ENCODE results near the gene APOB.

APOB gene

DNA sequence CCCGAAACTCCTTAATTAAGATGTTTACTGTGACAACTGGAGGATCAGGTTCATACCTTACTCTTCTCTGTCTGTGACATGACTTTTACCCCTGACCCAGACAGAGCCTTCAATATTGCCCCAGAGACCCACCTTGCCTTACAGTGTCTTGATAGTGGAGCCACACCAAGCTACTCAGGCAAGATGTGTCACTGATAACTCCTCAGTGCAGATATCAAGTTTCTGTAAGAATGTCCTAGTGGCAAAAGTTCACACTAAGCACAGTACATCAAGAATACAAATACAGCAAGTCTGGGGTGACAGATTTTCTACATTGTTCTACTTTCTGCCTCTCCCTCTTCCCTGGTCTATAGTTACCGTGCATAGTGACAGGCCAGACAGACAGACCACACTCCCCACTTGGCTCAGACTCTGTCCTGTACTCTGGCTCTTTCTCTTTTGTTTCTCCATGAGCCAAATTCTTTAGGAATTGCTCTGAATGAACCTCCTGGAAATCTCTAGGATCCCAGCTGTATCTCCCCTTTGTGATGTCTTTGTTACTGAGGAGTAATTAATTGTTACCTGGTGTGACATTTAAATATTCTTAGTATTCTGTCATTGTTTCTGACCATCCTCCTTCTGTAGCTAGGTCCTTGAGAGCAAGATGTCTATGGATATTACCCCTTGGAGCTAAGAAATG lies 24.1 kb upstream of the APOB start:
- no peak overlapping the region for H3K4me3 ChIP-seq

DNA sequence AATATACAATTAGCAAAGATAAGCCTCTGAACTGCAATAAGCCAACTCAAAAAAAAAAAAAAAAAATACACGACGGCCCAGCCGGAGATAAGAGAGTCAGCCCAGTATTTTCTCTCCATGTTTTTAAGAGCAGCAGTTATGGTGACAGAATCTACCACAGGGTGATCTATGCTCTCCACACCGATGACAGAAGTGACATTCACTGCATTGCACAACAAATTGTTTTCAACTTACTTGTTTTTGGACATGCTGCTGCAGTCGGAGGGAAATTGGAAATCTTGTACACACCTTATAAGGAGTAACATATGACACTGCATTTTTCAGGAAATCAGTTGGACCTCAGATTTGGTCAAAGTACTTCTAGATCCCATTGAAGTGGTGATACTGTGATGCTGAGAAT lies 23.3 kb upstream of the APOB start:
- H3K27me3 ChIP-seq, result no peaks in the 10 kb centered on the region
- no peak overlapping the region for H3K4me3 ChIP-seq
- no peak overlapping the region for H3K4me2 ChIP-seq
- TF ChIP-seq Cebpa-rat (IDR thresholded peaks at IDR 0.05), result no peak
- H3K4me1 ChIP-seq, result no peaks in the 10 kb centered on the region
- no peak overlapping the region for H3K27ac ChIP-seq
- no peaks in the 10 kb centered on the region for H3K9me3 ChIP-seq (replicated peaks in 1 of 11)
- H4K20me1 ChIP-seq, result no peaks in the 10 kb centered on the region
- H3K9ac ChIP-seq, result no peak overlapping the region
- no peaks in the 10 kb centered on the region for H3K36me3 ChIP-seq

More for the DNA sequence above, 24.1 kb upstream of the APOB start:
- H3K36me3 ChIP-seq, result no peaks in the 10 kb centered on the region
- no peaks in the 10 kb centered on the region for H4K20me1 ChIP-seq
- no peaks in the 10 kb centered on the region for H3K9me3 ChIP-seq (replicated peaks in 1 of 11)
- H3K9ac ChIP-seq, result no peak overlapping the region
- H3K4me1 ChIP-seq, result no peaks in the 10 kb centered on the region
- H3K4me2 ChIP-seq, result no peak overlapping the region
- TF ChIP-seq Cebpa-rat (IDR thresholded peaks at IDR 0.05), result no peak
- H3K27me3 ChIP-seq, result no peaks in the 10 kb centered on the region
- H3K27ac ChIP-seq, result no peak overlapping the region

DNA sequence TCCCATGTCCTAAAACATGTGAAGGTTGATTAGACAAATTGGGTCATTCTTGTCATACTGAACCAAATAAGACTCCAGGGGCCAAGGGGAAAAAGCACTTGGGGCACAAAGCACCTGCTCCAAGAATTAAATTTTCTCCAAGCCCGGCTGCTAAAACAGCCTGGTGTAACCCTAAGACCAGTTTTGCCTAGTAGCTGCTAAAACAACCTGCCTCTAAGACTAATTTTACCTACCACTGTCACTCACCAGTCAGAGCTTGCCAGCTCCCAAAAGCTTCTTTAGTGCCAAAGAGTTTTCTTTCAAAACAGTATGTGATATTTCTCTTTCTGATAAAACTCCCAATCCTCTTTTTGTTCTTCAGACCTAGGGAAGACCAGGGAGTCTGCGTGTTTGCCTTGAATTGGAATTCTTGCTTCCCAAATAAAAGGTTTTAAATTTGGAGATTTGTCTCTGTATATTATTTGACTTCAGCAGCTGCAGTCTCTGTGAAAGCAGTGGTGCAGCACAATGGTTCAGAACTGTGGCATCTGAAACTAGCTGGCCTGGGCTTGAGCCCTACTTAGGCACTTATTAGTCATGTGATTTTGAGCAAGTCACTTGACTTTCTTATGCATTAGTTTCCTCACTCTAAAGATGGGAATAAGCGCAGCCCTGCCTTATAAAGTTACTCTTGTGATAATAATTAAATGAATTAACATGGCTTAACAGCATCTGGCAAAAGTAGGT lies 16.2 kb upstream of the APOB start:
- H3K4me1 ChIP-seq, result no peaks in the 10 kb centered on the region
- no peak overlapping the region for H3K4me3 ChIP-seq
- TF ChIP-seq Cebpa-rat (IDR thresholded peaks at IDR 0.05), result no peak
- no peak overlapping the region for H3K4me2 ChIP-seq
- H3K27ac ChIP-seq, result no peak overlapping the region
- H3K27me3 ChIP-seq, result no peaks in the 10 kb centered on the region
- no peaks in the 10 kb centered on the region for H4K20me1 ChIP-seq
- no peaks in the 10 kb centered on the region for H3K36me3 ChIP-seq
- no peak overlapping the region for H3K9ac ChIP-seq
- H3K9me3 ChIP-seq (replicated peaks in 1 of 11), result no peaks in the 10 kb centered on the region

DNA sequence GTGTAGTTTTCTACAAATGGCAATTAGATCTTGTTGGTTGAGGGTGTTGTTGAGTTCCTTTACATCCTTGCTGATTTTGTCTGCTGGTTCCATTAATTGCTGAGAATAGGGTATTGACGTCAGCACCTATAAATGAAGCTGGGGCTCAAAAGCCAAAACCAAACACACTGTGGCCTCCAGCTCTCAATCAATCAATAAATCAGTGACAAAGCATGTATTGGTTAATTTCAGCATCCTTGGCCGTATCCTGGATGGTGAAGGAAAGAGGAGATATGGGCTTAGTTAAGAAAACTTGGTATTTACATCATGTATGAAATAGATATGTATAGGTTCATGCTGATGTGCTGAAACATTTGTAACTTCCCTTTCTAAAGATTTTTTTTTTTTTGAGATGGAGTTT lies 13.2 kb upstream of the APOB start:
- TF ChIP-seq Cebpa-rat (IDR thresholded peaks at IDR 0.05), result no peak
- no peak overlapping the region for H3K4me3 ChIP-seq
- H3K27ac ChIP-seq, result no peak overlapping the region
- no peak overlapping the region for H3K4me2 ChIP-seq
- H3K27me3 ChIP-seq, result no peaks in the 10 kb centered on the region
- no peaks in the 10 kb centered on the region for H4K20me1 ChIP-seq
- H3K9ac ChIP-seq, result no peak overlapping the region
- H3K4me1 ChIP-seq, result no peaks in the 10 kb centered on the region
- no peaks in the 10 kb centered on the region for H3K9me3 ChIP-seq (replicated peaks in 1 of 11)
- no peaks in the 10 kb centered on the region for H3K36me3 ChIP-seq

DNA sequence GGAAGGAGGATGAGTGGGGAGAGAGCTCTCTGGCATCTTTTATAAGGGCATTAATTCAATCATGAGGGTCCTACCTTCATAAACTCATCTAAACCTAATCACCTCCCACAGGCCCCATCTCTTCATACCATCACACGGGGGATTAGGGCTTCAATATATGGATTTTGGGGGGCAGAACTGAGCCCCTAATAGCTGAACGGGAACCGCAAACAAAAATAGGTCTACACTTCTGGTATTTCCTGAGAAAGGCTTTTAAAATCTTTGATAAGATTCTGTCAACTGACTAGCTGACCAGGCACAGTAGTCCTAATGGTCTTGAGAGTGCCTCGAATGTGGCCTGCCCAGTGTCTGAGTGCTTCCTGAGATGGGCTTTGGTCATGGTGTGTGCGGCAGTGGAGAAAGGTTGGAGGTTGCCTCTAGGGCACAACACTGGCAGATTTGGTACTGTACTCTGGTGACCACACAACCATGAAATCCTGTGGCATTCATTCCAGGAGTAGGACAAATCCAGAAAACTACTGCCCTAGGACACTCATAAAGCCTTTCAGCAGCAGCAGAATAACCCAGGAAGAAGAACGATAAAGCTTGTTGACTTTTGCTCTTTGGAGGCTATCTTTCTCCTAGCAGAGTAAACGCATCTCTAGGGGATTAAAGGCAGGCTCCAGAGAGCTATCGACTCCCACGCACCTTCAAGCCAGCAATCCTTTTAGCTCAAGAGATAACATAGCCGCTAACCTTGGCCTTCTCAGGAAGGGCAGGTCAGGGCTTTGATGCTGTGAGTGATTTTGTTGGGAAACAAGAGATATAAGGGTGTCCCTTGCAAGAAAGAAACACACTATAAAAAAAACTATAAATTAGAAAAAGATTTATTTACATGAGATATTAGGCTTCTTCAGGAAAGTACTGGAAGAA lies 12.3 kb upstream of the APOB start:
- H4K20me1 ChIP-seq, result no peaks in the 10 kb centered on the region
- no peak overlapping the region for H3K4me2 ChIP-seq
- TF ChIP-seq Cebpa-rat (IDR thresholded peaks at IDR 0.05), result no peak
- H3K4me3 ChIP-seq, result no peak overlapping the region
- H3K9me3 ChIP-seq (replicated peaks in 1 of 11), result no peaks in the 10 kb centered on the region
- no peak overlapping the region for H3K27ac ChIP-seq
- no peaks in the 10 kb centered on the region for H3K36me3 ChIP-seq
- H3K4me1 ChIP-seq, result no peaks in the 10 kb centered on the region
- H3K9ac ChIP-seq, result no peak overlapping the region
- H3K27me3 ChIP-seq, result no peaks in the 10 kb centered on the region

DNA sequence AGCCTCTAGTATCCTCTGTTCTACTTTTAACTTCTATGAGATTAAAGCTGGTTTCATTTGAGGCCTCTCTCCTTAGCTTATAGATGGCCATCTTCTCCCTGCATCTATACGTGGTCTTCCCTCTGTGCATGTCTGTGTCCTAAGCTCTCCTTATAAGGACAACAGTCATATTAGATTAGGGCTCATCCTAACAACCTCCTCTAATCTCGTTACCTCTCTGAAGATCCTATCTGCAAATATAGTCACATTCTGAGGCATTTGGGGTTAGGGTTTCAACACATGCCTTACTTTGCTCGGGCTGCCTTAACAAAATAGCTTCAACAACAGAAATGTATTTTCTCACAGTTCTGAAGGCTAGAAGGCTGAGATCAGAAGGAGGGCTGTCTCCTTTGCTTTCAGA lies 11.6 kb upstream of the APOB start:
- Histone ChIP-seq H3K4me2 (no peak overlapping the region), H3K9me3 (replicated peaks in 1 of 11) (no peaks in the 10 kb centered on the region), H3K36me3 (no peaks in the 10 kb centered on the region), H3K4me1 (no peaks in the 10 kb centered on the region), H3K9ac (no peak overlapping the region), H3K27me3 (no peaks in the 10 kb centered on the region), H3K4me3 (no peak overlapping the region), H3K27ac (no peak overlapping the region), H4K20me1 (no peaks in the 10 kb centered on the region)
- no peak for TF ChIP-seq Cebpa-rat (IDR thresholded peaks at IDR 0.05)

DNA sequence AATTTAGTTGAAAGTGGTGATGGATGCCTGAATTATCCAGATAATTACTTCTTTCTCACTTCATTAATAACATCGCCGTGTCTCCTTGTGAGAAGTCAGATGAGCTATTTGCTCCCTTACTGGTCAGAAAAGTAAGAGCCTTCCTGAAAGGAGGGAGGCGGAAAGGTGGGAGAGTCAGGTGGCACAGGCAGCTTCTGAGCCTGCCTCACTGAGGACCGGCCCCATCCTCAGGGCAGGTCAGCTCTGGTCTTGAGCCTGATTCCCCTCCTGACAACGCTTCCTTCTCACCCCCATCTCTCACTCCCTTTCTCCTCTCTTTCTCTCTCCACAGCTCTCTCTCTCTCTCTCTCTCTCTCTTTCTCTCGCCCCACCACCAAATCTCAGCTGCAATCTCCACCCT lies 10.1 kb upstream of the APOB start:
- Histone ChIP-seq H3K4me1 (no peaks in the 10 kb centered on the region), H3K9me3 (replicated peaks in 1 of 11) (no peaks in the 10 kb centered on the region), H3K4me2 (no peak overlapping the region), H3K27me3 (no peaks in the 10 kb centered on the region), H3K9ac (no peak overlapping the region), H3K36me3 (no peaks in the 10 kb centered on the region), H3K27ac (no peak overlapping the region), H4K20me1 (no peaks in the 10 kb centered on the region), H3K4me3 (no peak overlapping the region)
- TF ChIP-seq Cebpa-rat (IDR thresholded peaks at IDR 0.05), result no peak

DNA sequence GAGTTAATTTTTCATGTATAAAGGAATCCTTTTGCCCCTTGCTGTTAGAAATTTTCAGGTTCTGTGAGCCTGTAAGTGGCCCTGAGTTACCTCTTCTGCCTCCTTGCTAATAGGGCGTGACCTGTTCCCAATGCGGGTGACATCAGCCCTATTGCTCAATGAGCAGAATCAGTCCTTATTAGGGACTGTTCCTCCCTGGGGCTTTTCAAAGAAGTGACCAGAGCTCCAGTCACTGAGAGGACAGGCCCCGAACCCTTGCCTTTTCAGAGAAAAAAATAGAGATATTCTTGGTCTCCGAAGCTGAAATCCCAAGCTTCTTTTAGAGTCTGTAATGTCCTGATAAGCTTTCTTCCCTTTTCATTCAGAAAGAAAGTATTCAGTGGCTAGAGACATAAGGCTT lies 8.2 kb upstream of the APOB start:
- Histone ChIP-seq H3K36me3 (no peaks in the 10 kb centered on the region), H3K4me3 (no peak overlapping the region), H3K9ac (no peak overlapping the region), H3K4me2 (no peak overlapping the region), H3K9me3 (replicated peaks in 1 of 11) (no peaks in the 10 kb centered on the region), H3K27ac (no peak overlapping the region), H3K27me3 (no peaks in the 10 kb centered on the region), H3K4me1 (no peaks in the 10 kb centered on the region), H4K20me1 (no peaks in the 10 kb centered on the region)
- no peak for TF ChIP-seq Cebpa-rat (IDR thresholded peaks at IDR 0.05)

DNA sequence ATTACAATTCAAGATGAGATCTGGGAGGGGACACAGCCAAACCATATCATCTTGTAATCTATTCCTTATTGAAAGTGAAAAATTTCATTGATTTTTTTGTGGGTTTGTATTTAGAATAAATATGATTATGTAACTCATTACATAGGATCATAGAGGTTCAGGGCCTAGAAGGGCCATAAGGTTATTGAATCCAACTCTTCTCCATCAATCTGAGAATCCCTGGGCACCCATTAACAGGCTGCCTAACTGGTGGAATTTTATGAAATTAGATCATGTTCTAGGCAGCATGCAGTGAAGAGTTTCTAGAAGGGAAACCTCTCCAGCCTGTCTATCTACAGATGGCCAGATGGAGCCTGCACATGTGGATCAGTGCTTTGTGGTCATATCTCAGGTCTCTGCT lies 6.3 kb upstream of the APOB start:
- H3K4me3 ChIP-seq, result no peak overlapping the region
- H3K9ac ChIP-seq, result no peak overlapping the region
- no peaks in the 10 kb centered on the region for H3K9me3 ChIP-seq (replicated peaks in 1 of 11)
- no peak overlapping the region for H3K4me2 ChIP-seq
- H3K27ac ChIP-seq, result no peak overlapping the region
- H3K36me3 ChIP-seq, result no peaks in the 10 kb centered on the region
- H3K27me3 ChIP-seq, result peaks cover 0 to 3% (median 0%) of the 10 kb centered on the region in 11 experiments; a peak in 3 of 22 replicates
- no peak for TF ChIP-seq Cebpa-rat (IDR thresholded peaks at IDR 0.05)
- no peaks in the 10 kb centered on the region for H4K20me1 ChIP-seq
- no peaks in the 10 kb centered on the region for H3K4me1 ChIP-seq

All from BLaER1 treated with 17β-estradiol and CSF1 and Interleukin-3, amounts not matched to agents 10 nM and 100 nM (cell line).